Measurements from ENCODE around the gene KIF2B.
"Not testable (repeated sequence)": the region's sequence is repeated elsewhere in the genome, so short reads cannot be mapped to it uniquely, and the experiment has no call there.

KIF2B gene

DNA sequence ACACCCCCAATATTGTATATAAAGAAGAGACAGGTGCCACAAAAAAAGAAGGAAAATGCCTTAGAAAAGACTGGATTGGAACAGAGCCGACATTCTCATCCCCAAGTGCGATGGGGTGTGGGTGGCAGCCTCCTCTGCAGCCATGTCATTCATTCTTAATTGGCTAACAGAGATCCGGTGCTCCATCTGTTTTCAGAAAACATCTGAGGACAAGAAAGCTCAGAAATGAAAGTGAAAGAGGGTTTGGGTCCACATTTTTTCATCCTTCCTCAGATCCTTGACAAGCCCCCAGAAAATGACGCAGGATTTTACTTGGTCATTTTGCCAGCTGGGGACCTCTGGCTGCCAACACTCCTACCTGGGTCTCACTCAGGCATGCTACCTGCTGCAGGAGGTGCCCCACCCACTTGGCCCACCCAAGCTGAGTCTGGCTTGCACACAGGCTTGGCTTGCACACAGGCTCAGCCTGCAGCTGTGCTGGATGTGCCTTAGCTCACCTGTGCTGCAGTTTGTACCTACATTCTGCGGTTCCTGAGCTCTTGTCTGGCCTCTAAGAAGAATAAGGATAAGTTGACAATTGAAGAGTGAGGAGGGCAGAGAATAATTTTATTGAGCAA, 21.9 kb downstream of the KIF2B start:
- DNase-seq (ENCODE audit: extremely low read depth, insufficient read length) = no peak
- Histone ChIP-seq H3K36me3 (ENCODE audit: control insufficient read depth, insufficient read depth, low read length) (no peaks in the 10 kb centered on the region), H3K27me3 (replicated peaks; ENCODE audit: control insufficient read depth, insufficient read depth, low read length) (no peaks in the 10 kb centered on the region), H3K4me3 (replicated peaks; ENCODE audit: low read depth, low read length) (no peak overlapping the region)
- TF ChIP-seq CTCF (IDR thresholded peaks at IDR 0.05; ENCODE audit: insufficient read depth, low read length, poor library complexity, severe bottlenecking) = no peak

- DNase-seq (ENCODE audit: extremely low read depth, insufficient read length); H3K4me3 ChIP-seq (replicated peaks; ENCODE audit: low read depth, low read length); H3K27me3 ChIP-seq (replicated peaks; ENCODE audit: control insufficient read depth, insufficient read depth, low read length); H3K36me3 ChIP-seq (ENCODE audit: control insufficient read depth, insufficient read depth, low read length): not testable (repeated sequence)
These were observed 48.4 kb downstream of the KIF2B start for GRCh38 chr17:53871128-53871527.
